ENCODE measurements around the gene MCL1.

Gene MCL1

DNA sequence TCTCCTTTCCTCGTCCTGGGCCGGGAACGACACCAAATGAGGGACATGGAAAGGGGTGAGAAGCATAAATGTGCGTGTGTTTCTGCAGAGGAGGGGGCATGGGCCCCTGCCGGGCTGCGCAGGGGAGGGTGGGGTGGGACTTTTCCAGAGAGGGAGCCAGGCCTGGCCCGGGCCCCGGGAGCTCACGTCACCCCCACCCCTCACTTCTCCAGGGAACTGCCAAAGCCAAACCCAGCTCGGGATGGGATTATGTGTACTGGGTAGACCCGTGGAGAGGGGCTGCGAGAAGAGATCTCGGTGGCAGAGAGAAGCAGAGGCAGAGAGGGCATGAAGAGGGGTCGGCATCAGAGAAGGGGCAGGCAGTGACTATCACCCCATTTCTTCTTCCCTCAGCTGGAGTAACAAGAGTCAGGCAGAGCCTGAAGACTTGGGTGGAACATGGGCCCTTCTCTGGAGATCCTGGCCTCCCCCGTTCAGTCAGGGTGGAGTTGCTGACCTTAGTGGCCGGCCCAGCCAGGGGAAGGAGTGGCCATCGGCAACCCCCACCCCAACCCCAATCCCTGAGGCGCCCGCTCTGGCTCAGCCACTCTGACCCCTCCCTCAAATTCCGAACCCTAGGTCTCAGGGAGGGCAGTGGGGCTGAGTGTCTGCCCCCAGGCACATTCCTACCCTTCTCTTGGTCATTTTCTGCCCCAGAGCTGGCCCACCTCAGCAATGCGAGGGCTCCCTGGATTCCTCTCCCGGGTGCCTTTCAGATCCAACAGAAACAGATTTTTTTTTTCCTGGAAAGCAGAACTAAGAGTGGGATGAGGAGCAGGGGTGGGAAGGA, 29.0 kb downstream of the MCL1 start:
- peak overlapping the region; percentile 10; the same call in 1 of the 2 replicates for H3K4me3 ChIP-seq (ENCODE audit: control insufficient read depth, low read depth, low read length)
- no peak for TF ChIP-seq CTCF (IDR thresholded peaks at IDR 0.05; ENCODE audit: control insufficient read depth, insufficient read depth, low read depth, low read length, missing control alignments)
- DNase-seq (ENCODE audit: low read depth), result no peak

DNA sequence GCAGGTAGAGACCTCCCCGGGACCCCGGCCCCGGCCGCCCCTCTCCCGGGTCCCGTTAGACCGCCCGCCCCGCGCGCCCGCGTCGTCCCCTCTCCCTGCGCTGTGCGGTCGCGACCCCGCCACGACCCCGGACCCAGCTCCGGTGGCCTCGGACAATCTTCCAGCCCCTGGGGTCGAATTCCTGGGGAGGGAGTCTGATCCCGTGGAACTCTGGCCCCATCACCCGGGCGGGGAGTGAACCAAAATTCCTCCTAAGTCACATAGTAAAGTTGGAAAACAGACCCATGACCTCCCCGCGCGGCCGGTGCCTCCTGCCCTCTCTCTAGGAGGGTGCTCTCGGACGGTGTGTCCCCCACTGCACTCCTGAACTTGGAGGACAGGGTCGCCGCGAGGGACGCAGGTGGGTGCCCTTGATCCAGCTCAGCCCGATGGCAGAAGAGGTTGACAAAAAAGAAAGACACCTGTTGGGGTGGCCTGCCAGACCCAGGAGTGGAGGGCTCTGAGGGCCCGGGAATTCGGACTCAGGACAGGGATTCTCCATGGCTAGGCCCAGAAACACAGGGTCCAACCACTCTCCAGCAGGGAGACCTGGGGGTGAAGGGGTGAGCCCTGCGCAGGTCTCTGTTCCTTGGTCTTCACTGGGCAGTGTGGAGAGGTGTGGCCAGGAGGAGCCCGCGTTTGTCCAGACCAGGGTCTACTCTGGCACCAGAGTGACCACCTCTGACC, 29.8 kb downstream of the MCL1 start:
- TF ChIP-seq CTCF (IDR thresholded peaks at IDR 0.05; ENCODE audit: control insufficient read depth, insufficient read depth, low read depth, low read length, missing control alignments), result peak; percentile 27
- peak overlapping the region; percentile 54 for H3K4me3 ChIP-seq (ENCODE audit: control insufficient read depth, low read depth, low read length)
- no peak for DNase-seq (ENCODE audit: low read depth)

GRCh38 chr1:150548632-150549495, 30.5 kb downstream of the MCL1 start, which contains the start of gene ADAMTSL4:
Gene ADAMTSL4 (plus strand): TSS chr1:150549408. CDS start chr1:150552289, 2,881 bp downstream.
- peak; percentile 17 for TF ChIP-seq CTCF (IDR thresholded peaks at IDR 0.05; ENCODE audit: control insufficient read depth, insufficient read depth, low read depth, low read length, missing control alignments)
- no peak for DNase-seq (ENCODE audit: low read depth)

GRCh38 chr1:150548324-150548631, 31.1 kb downstream of the MCL1 start:
- TF ChIP-seq CTCF (IDR thresholded peaks at IDR 0.05; ENCODE audit: control insufficient read depth, insufficient read depth, low read depth, low read length, missing control alignments), result no peak
- H3K4me3 ChIP-seq (ENCODE audit: control insufficient read depth, low read depth, low read length), result peak overlapping the region; percentile 54
- no peak for DNase-seq (ENCODE audit: low read depth)

More at GRCh38 chr1:150548632-150549495, 30.5 kb downstream of the MCL1 start, which contains the start of gene ADAMTSL4:
- peak within 1 kb of the TSS; percentile 54 for H3K4me3 ChIP-seq (ENCODE audit: control insufficient read depth, low read depth, low read length)

DNA sequence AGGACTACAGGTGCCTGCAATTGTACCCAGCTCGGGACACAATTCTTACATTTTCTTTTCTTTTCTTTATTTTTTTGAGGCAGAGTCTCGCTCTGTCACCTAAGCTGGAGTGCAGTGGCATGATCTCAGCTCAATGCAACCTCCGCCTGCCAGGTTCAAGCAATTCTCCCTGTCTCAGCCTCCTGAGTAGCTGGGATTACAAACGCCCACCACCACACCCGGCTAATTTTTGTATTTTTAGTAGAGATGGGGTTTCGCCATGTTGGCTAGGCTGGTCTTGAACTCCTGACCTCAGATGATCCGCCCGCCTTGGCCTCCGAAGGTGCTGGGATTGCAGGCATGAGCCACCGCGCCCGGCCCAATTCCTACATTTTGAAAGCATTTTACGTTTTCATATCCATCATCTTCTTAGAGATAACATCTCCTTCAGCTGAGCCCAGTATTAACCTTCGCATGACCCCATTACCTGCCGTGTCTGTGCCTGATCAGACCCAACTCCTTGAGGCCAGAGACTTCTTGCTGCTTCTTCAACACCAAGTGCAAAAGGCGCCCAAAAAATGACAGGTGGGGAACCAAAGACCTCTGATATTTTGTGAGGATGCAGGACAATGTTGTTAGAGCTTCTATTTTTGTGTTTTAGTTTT, 33.0 kb downstream of the MCL1 start:
- no peak for DNase-seq (ENCODE audit: low read depth)
- no peak for TF ChIP-seq CTCF (IDR thresholded peaks at IDR 0.05; ENCODE audit: control insufficient read depth, insufficient read depth, low read depth, low read length, missing control alignments)
- H3K4me3 ChIP-seq (ENCODE audit: control insufficient read depth, low read depth, low read length), result no peak overlapping the region

Measured in AG09309 (cell line).